Stimulated activated CD8-positive, alpha-beta memory T cell treated with anti-CD3 and anti-CD28 coated beads, Interleukin-2, amount 100 ng/mL, for 48 hours (primary cell): ENCODE results near the gene SLC1A3.

Source experiments
- DNase-seq, 2 donors: peaks; one replicate each; pipeline ENCODE4 v3.0.0-alpha.2; 2020; ENCODE audit warnings: low read depth in 2 of 2

SLC1A3 gene

GRCh38 chr5:36599986-36600779 lies 6.2 kb upstream of the SLC1A3 start:
- DNase-seq, result no peak

- no peak for DNase-seq
These were observed 5.4 kb upstream of the SLC1A3 start for GRCh38 chr5:36600917-36601527.

GRCh38 chr5:36602704-36603321 lies 3.6 kb upstream of the SLC1A3 start:
- DNase-seq, result no peak

GRCh38 chr5:36605241-36605640 lies 1.2 kb upstream of the SLC1A3 start:
- DNase-seq, result no peak

- DNase-seq, result no peak
These were observed 374 bp upstream of the SLC1A3 start for GRCh38 chr5:36606036-36606427.

GRCh38 chr5:36607114-36607571 lies 737 bp downstream of the SLC1A3 start:
- DNase-seq, result no peak

- no peak for DNase-seq
These were observed 1.7 kb downstream of the SLC1A3 start for GRCh38 chr5:36607838-36608783.

- no peak for DNase-seq
These were observed 4.2 kb downstream of the SLC1A3 start for GRCh38 chr5:36610621-36611020.

- DNase-seq, result no peak
These were observed 5.3 kb downstream of the SLC1A3 start for GRCh38 chr5:36611520-36612274.

- DNase-seq, result no peak
These were observed 6.8 kb downstream of the SLC1A3 start for GRCh38 chr5:36613241-36613640.

- DNase-seq, result no peak
These were observed 7.6 kb downstream of the SLC1A3 start for GRCh38 chr5:36613771-36614656.

- no peak for DNase-seq
These were observed 8.4 kb downstream of the SLC1A3 start for GRCh38 chr5:36614657-36615308.

- DNase-seq, result no peak
These were observed 12.7 kb downstream of the SLC1A3 start for GRCh38 chr5:36619012-36619635.

- DNase-seq, result no peak
These were observed 15.6 kb downstream of the SLC1A3 start for GRCh38 chr5:36621985-36622384.

- DNase-seq, result no peak
These were observed 17.4 kb downstream of the SLC1A3 start for GRCh38 chr5:36623832-36624231.

- DNase-seq, result no peak
These were observed 17.9 kb downstream of the SLC1A3 start for GRCh38 chr5:36624277-36624676.

- DNase-seq, result no peak
These were observed 22.3 kb downstream of the SLC1A3 start for GRCh38 chr5:36628695-36629094.

GRCh38 chr5:36629729-36630128 lies 23.3 kb downstream of the SLC1A3 start:
- no peak for DNase-seq
